Spleen (tissue), 7 donors: ENCODE measurements around the gene LIN7B.

Source experiments
- CTCF ChIP-seq, 11 experiments: fragments of 200-600 bp in 7 of 11; fragments of 450-650 bp in 4 of 11; sonication (generic) in 4 of 11; IDR thresholded peaks in 8 of 11; conservative IDR thresholded peaks in 3 of 11; 1 replicate in 7 of 11; 2 replicates in 4 of 11; pipeline versions ENCODE4 v1.4.0 to v1.8.0; 2016 to 2021; ENCODE audit warnings: antibody characterized with exemption in 11 of 11, inconsistent platforms in 4 of 11, mild to moderate bottlenecking in 1 of 11
- POLR2AphosphoS5 ChIP-seq, 3 donors: sonication (generic); formaldehyde crosslinking; IDR thresholded peaks; one replicate each; pipeline ENCODE4 v1.5.1; 2017; ENCODE audit warnings: antibody characterized with exemption in 3 of 3
- donor health status: DM: no; HTN: no; CAD: no; lungs with moderate emphysema.
- donor health status: DM: no; HTN: no; CAD: no.
- donor health status: DM: no; HTN: no; CAD: no.

GRCh38 chr19:49118565-49119410 is 4.6 kb downstream of the LIN7B start, which contains the start of gene C19orf73:
- TF ChIP-seq POLR2AphosphoS5 (IDR thresholded peaks at IDR 0.05) (peak; percentile 87 to 93 (median 88)), CTCF (IDR thresholded peaks at IDR 0.05 in 8 of 11, conservative IDR thresholded peaks at IDR 0.05 in 3 of 11) (peak in 10 of 11 experiments; percentile 15 to 58 (median 42))
